Erythroblast (primary cell): ENCODE measurements around the gene TMEM223.

Source experiments
- GATA1 ChIP-seq: IDR thresholded peaks from 2 replicates; pipeline ENCODE4 v1.6.1; 2011; ENCODE audit warnings: low read depth, mild to moderate bottlenecking, control low read depth, low read length, moderate library complexity
- POLR2A ChIP-seq: IDR thresholded peaks from 2 replicates; pipeline ENCODE4 v1.6.1; 2011; ENCODE audit warnings: mild to moderate bottlenecking, low read length

GRCh38 chr11:62816557-62816956, 24.8 kb upstream of the TMEM223 start:
- no peak for TF ChIP-seq POLR2A
- no peak for TF ChIP-seq GATA1
